B cell (primary cell): ENCODE results near the gene TUBG1. TPM values are rescaled to one million over a fixed set of nuclear protein-coding genes. Genes with fewer than 3 reads are reported as not detected.

Source experiments
- ATAC-seq: fragments of 200-7000 bp; cut with Tn5 transposase; one replicate; pipeline ENCODE4 v1.10.0; 2021; ENCODE audit warnings: low read depth, mild to moderate bottlenecking, moderate number of reproducible peaks, moderate library complexity
- CTCF ChIA-PET: fragments of 350-600 bp; sonication (Branson Sonifier 250); formaldehyde crosslinking; loops from one replicate; lab custom pipeline; 2021; ENCODE audit warnings: antibody characterized with exemption, inconsistent platforms; lab: Charles Lee
- POLR2A ChIA-PET: fragments of 350-600 bp; sonication (Branson Sonifier 250); formaldehyde crosslinking; loops from one replicate; lab custom pipeline; 2021; ENCODE audit warnings: antibody characterized with exemption; lab: Charles Lee
- DNase-seq: peaks from one replicate; pipeline ENCODE4 v3.0.0; 2013
- H2AFZ ChIP-seq: 2 replicates; pipeline ENCODE4 v1.6.1; 2012; ENCODE audit warnings: mild to moderate bottlenecking, low read depth, low read length; ENCODE audit not compliant: insufficient read depth, poor library complexity, severe bottlenecking
- H3K27ac ChIP-seq, 2 donors: 1 replicate in 1 of 2; 2 replicates in 1 of 2; pipeline ENCODE4 v1.5.1; 2012 to 2013; ENCODE audit warnings: low read length in 2 of 2, mild to moderate bottlenecking in 2 of 2, moderate library complexity in 1 of 2
- H3K27me3 ChIP-seq, 4 experiments: fragments of 200-600 bp in 1 of 4; sonication (generic) in 1 of 4; replicated peaks in 1 of 4; 1 replicate in 2 of 4; 2 replicates in 2 of 4; pipeline versions ENCODE4 v1.6.1 to v1.7.0; 2013 to 2016; ENCODE audit warnings: low read length in 3 of 4, mild to moderate bottlenecking in 2 of 4, mixed read lengths in 1 of 4, moderate library complexity in 1 of 4; ENCODE audit not compliant: insufficient read depth in 4 of 4, control insufficient read depth in 3 of 4; ENCODE audit errors: control extremely low read depth in 1 of 4
- H3K36me3 ChIP-seq, 2 experiments: replicated peaks in 1 of 2; 1 replicate in 1 of 2; 2 replicates in 1 of 2; pipeline versions ENCODE4 v1.6.1 to v1.7.1; 2013; ENCODE audit warnings: low read length in 1 of 2; ENCODE audit not compliant: insufficient read depth in 2 of 2, control insufficient read depth in 1 of 2; ENCODE audit errors: control extremely low read depth in 1 of 2, extremely low read depth in 1 of 2
- H3K4me1 ChIP-seq, 2 donors: fragments of 200-600 bp in 1 of 2; sonication (generic) in 1 of 2; 1 replicate in 1 of 2; 2 replicates in 1 of 2; pipeline versions ENCODE4 v1.5.1 to v1.6.1; 2013 to 2017; ENCODE audit warnings: low read length in 2 of 2; ENCODE audit not compliant: control insufficient read depth in 2 of 2, insufficient read depth in 2 of 2
- H3K4me2 ChIP-seq: replicated peaks from 2 replicates; pipeline ENCODE3; 2012; ENCODE audit warnings: mild to moderate bottlenecking, low read depth, low read length; ENCODE audit not compliant: poor library complexity, severe bottlenecking
- H3K4me3 ChIP-seq, 5 experiments: fragments of 200-600 bp in 1 of 5; sonication (generic) in 1 of 5; 1 replicate in 3 of 5; 2 replicates in 2 of 5; pipeline versions ENCODE4 v1.5.1 to v1.7.0; 2011 to 2016; ENCODE audit warnings: low read length in 4 of 5, mild to moderate bottlenecking in 4 of 5, low read depth in 2 of 5, control low read depth in 1 of 5, moderate library complexity in 1 of 5; ENCODE audit not compliant: insufficient read depth in 1 of 5; ENCODE audit errors: control extremely low read depth in 1 of 5, extremely low read depth in 1 of 5
- H3K79me2 ChIP-seq: fragments of 200-600 bp; sonication (generic); one replicate; pipeline ENCODE4 v1.6.0; 2016; ENCODE audit warnings: low read length; ENCODE audit not compliant: control insufficient read depth, insufficient read depth
- H3K9ac ChIP-seq: fragments of 200-600 bp; sonication (generic); 2 replicates; pipeline ENCODE4 v1.6.1; 2017; ENCODE audit warnings: mild to moderate bottlenecking, low read length, moderate library complexity
- H3K9me3 ChIP-seq, 3 donors: one replicate each; pipeline versions ENCODE4 v1.6.1 to v1.7.1; 2013; ENCODE audit warnings: low read length in 2 of 3; ENCODE audit not compliant: control insufficient read depth in 2 of 3, insufficient read depth in 1 of 3; ENCODE audit errors: control extremely low read depth in 1 of 3
- H4K20me1 ChIP-seq: 2 replicates; pipeline ENCODE4 v1.6.0; 2012; ENCODE audit warnings: mild to moderate bottlenecking, low read length; ENCODE audit not compliant: insufficient read depth, control insufficient read depth, poor library complexity, severe bottlenecking
- H3K27ac Mint-ChIP-seq: one replicate; pipeline ENCODE4 v1.8.0; 2021; ENCODE audit warnings: mixed read lengths
- H3K27me3 Mint-ChIP-seq: one replicate; pipeline ENCODE4 v1.8.0; 2021; ENCODE audit warnings: mixed read lengths
- H3K4me1 Mint-ChIP-seq: one replicate; pipeline ENCODE4 v1.8.0; 2021; ENCODE audit warnings: mixed read lengths
- H3K4me3 Mint-ChIP-seq: one replicate; pipeline ENCODE4 v1.8.0; 2021; ENCODE audit warnings: mixed read lengths
- H3K9me3 Mint-ChIP-seq: one replicate; pipeline ENCODE4 v1.8.0; 2022; ENCODE audit warnings: mixed read lengths; ENCODE audit not compliant: insufficient read depth
- CTCF ChIP-seq: fragments of 200-600 bp; IDR thresholded peaks from one replicate; pipeline ENCODE4 v1.8.0; 2022; ENCODE audit warnings: antibody characterized with exemption, mild to moderate bottlenecking
- EZH2 ChIP-seq: IDR thresholded peaks from 2 replicates; pipeline ENCODE4 v1.6.1; 2012; ENCODE audit warnings: borderline replicate concordance, low read depth, mild to moderate bottlenecking, moderate library complexity, low read length; ENCODE audit not compliant: insufficient read depth, poor library complexity, severe bottlenecking
- WGBS: methylation state at CpG from one replicate; pipeline ENCODE4 v1.1.5; 2013; ENCODE audit warnings: missing lambda C conversion rate; ENCODE audit not compliant: insufficient coverage; 5-methylcytosine and 5-hydroxymethylcytosine counted together
- intact Hi-C: fragments of 100-400 bp; cut with micrococcal nuclease; formaldehyde crosslinking; loops from one replicate; pipeline ENCODE4 v1.10.0; 2022
- polyA plus RNA-seq: library from polyadenylated mRNA; depleted of rRNA; stranded (reverse); fragments of >200 nt; gene quantifications from 2 replicates; pipeline ENCODE4 v1.2.3, GENCODE V29; 2012
- total RNA-seq, 2 donors: library from RNA; stranded (reverse); fragments of 120-200 nt in 1 of 2; gene quantifications; 1 replicate in 1 of 2; 2 replicates in 1 of 2; pipeline versions ENCODE4 v1.2.3 to v1.2.4, GENCODE V29; 2013 to 2022

The TUBG1 gene
- total and polyA plus RNA-seq, 2 donors (not counting 1 experiment from before 2014, with no cell fraction given), result 17.2 to 19.5 TPM

- Histone ChIP-seq H3K9me3 (no peaks in the 10 kb centered on the region), H3K36me3 (peaks cover 7 to 47% of the 10 kb centered on the region in 2 experiments), H3K27me3 (no peaks in the 10 kb centered on the region), H2AFZ (no peak overlapping the region), H3K27ac (no peak overlapping the region), H3K9ac (no peak overlapping the region), H4K20me1 (peaks cover 9% of the 10 kb centered on the region), H3K4me1 (peaks cover 12 to 30% of the 10 kb centered on the region in 2 donors), H3K79me2 (peaks cover 8% of the 10 kb centered on the region), H3K4me3 (no peak overlapping the region), H3K4me2 (no peak overlapping the region)
- Mint-ChIP-seq H3K9me3 (no peaks in the 10 kb centered on the region), H3K27me3 (no peaks in the 10 kb centered on the region), H3K27ac (no peak overlapping the region), H3K4me3 (no peak overlapping the region), H3K4me1 (peaks cover 39% of the 10 kb centered on the region)
- TF ChIP-seq CTCF (no peak), EZH2 (no peak)
- ATAC-seq (no peak), DNase-seq (no peak)
- WGBS, result 92% methylated on average over 2 of the region's 3 CpGs
- intact Hi-C loops, result loop anchor here (10.0 kb wide), 1 partner anchor 420 kb away; the partner anchor contains the start of gene RPL27
- ChIA-PET POLR2A (no interaction called here), CTCF (interaction anchor here (1.4 kb wide), 1 partner anchor 26 kb away, joined by 4 read pairs; no protein-coding TSS in a partner anchor)
Observed at GRCh38 chr17:42574463-42574862, 35.0 kb upstream of the TUBG1 start.

DNA sequence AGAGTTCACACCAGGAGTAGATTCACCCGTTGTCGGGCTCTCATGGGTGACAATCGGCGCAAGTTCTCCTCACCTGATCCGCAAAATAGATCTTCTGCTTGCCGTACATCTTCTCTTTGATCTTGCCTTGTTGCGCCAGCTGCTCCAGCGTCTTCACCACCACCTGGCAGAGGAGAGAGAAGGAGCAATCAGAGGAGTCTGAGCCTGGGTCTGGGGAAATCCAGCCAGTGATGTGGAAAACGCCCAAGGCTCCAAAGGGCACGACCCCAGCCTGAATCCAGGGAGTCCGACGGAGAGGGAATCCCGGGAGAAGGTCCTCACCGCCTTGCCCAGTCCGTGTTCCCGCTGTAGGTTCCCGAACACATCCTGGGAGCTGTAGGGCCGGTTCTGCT lies 32.3 kb upstream of the TUBG1 start:
- Histone ChIP-seq H3K4me1 (peaks cover 12 to 30% of the 10 kb centered on the region in 2 donors), H3K36me3 (peaks cover 12 to 51% of the 10 kb centered on the region in 2 experiments)

More for the DNA sequence above, 32.3 kb upstream of the TUBG1 start:
- ChIA-PET CTCF (interaction anchor here (0.9 to 4.3 kb wide), 18 partner anchors 10 to 421 kb away, joined by 3 to 72 read pairs (median 14); partner anchors contain the start of genes CCR10, MLX, PLEKHH3 and RAMP2), POLR2A (interaction anchor here (0.6 to 2.7 kb wide), 10 partner anchors 10 to 256 kb away, joined by 3 to 19 read pairs (median 9); partner anchors contain the start of genes BECN1, MLX, NAGLU and PSME3)
- peak overlapping the region; percentile 45 to 72 for H3K27ac ChIP-seq
- H3K4me3 ChIP-seq, result peak overlapping the region; percentile 47 to 77 (median 72)
- H3K79me2 ChIP-seq, result peaks cover 16% of the 10 kb centered on the region
- H3K27me3 Mint-ChIP-seq, result no peaks in the 10 kb centered on the region
- H4K20me1 ChIP-seq, result peaks cover 15% of the 10 kb centered on the region
- intact Hi-C loops, result loop anchor here (1.0 to 10.0 kb wide), 6 partner anchors 10 to 418 kb away; partner anchors contain the start of genes COASY, MLX, NAGLU and RETREG3
- H3K27ac Mint-ChIP-seq, result peak overlapping the region; percentile 76
- no peaks in the 10 kb centered on the region for H3K9me3 Mint-ChIP-seq
- H3K4me3 Mint-ChIP-seq, result peak overlapping the region; percentile 99
- no peak for DNase-seq
- H3K4me1 Mint-ChIP-seq, result peaks cover 42% of the 10 kb centered on the region
- ATAC-seq, result no peak
- H3K9ac ChIP-seq, result peak overlapping the region; percentile 70
- TF ChIP-seq CTCF, result no peak
- no peak for TF ChIP-seq EZH2
- WGBS, result 12% methylated on average over 16 of the region's 18 CpGs
- peak overlapping the region; percentile 85 for H2AFZ ChIP-seq
- H3K9me3 ChIP-seq, result no peaks in the 10 kb centered on the region
- no peaks in the 10 kb centered on the region for H3K27me3 ChIP-seq
- peak overlapping the region; percentile 93 for H3K4me2 ChIP-seq
